Measurements from ENCODE around the gene TPSD1.
"Not testable (repeated sequence)": the region's sequence is repeated elsewhere in the genome, so short reads cannot be mapped to it uniquely, and the experiment has no call there.

TPSD1 gene

DNA sequence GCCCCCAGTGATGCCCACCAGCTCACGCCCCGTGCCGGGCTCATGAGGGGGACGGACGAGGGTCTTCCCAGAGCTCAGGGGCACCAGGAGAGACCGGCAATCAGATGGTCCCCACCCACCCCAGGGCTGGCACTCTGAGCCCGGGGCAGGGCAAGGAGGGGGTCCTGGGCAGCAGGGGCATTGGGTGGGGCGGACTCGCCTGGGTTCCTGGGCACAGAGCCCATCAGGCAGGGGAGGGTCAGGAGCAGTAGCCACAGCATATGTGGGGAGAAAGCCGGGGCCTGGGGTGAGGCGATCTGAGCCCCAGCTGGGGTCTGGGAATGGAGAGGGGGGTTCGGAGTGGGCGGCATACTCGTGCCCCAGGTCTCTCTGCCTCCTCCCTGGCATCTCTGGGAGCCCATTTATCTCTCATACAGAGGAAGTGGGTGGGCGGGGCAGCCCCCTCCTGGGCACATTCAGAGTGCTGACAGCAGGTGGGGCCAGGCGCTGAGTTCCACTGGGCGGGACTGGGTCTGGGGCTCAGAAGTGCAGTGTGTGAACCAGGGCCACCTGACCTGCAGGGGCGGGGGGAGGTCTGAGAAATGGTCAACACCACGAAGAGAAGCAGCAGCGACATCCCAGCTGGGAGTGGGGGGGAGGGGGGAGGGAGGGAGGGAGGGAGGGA lies 33.1 kb downstream of the TPSD1 start:
- DNase-seq (ENCODE audit: low spot score): no peak
- no peak for TF ChIP-seq CTCF (IDR thresholded peaks at IDR 0.05)
- H3K4me3 ChIP-seq: no peak overlapping the region
- H3K27ac ChIP-seq: no peak overlapping the region

DNA sequence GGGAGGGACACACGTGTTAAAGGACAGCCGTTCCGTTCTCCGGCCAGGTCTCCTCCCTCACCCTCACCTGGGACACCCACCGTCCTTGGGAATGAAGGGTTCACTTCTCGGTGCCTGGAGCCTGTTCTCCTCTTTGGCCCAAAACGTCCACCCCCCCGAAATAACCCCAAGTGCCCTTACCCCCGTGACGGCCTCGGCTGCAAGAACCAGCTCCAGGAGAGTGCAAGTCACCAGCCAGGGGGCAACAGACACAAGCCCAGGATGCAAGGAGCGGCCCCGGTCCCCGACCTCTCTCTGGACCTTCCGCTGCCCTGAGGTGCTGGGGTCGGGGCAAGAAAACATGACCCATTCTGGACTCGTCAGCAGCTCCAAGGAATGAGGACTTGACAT lies 33.6 kb downstream of the TPSD1 start:
- no peak for TF ChIP-seq CTCF (IDR thresholded peaks at IDR 0.05)
- Histone ChIP-seq H3K4me3 (no peak overlapping the region), H3K27ac (no peak overlapping the region)
- DNase-seq (ENCODE audit: low spot score): no peak

DNA sequence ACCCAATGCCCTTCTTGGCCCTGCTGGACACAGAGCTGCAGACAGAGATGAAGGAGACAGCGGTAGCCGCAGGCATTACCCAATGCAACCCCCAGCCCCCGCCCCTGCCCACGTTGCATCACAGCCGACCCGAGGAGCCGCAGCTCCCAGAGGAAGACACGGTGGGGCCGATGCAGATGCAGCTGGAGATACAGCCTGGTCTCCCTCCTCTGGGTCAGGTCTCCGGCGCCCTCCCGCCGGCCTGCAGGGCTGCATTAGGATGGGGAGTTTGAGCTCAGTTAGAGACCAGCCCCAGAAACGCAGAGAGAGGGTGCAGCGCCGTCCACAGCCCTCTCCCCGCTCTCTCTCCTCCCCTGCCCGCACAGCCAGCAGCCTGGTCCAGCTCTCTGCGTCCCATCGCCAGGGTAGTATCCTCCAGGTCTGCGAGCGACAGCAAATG lies 34.2 kb downstream of the TPSD1 start:
- Histone ChIP-seq H3K4me3 (no peak overlapping the region), H3K27ac (no peak overlapping the region)
- no peak for DNase-seq (ENCODE audit: low spot score)
- TF ChIP-seq CTCF (IDR thresholded peaks at IDR 0.05): no peak

DNA sequence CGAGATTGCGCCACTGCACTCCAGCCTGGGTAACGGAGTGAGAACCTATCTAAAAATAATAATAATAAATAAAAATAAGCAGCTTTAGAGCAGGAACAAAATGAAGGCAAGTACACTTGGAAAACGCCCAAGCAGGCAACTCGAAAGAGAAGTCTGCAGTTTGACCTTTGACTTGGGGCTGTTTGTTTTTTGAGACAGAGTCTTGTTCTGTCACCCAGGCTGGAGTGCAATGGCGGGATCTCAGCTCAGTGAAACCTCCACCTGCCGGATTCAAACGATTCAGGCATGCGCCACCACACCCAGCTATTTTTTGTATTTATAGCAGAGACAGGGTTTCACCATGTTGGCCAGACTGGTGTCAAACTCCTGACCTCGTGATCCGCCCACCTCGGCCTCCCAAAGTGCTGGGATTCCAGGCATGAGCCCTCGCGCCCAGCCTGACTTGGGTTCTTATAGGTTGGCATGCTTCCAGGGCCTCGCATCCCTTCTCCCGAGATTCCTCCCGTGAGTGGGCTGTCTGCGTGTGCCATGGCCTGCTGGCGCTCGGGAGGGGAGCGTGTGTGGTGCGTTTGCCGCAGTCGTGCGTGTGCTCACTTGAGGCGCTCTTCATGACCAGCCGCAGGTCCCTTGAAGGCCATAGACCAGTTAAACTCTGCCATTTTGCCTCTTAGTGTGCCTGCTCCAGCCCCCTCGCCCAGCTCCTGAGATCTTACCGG lies 35.1 kb downstream of the TPSD1 start:
- H3K27ac ChIP-seq: no peak overlapping the region
- no peak for DNase-seq (ENCODE audit: low spot score)
- no peak overlapping the region for H3K4me3 ChIP-seq
- TF ChIP-seq CTCF (IDR thresholded peaks at IDR 0.05): no peak

DNA sequence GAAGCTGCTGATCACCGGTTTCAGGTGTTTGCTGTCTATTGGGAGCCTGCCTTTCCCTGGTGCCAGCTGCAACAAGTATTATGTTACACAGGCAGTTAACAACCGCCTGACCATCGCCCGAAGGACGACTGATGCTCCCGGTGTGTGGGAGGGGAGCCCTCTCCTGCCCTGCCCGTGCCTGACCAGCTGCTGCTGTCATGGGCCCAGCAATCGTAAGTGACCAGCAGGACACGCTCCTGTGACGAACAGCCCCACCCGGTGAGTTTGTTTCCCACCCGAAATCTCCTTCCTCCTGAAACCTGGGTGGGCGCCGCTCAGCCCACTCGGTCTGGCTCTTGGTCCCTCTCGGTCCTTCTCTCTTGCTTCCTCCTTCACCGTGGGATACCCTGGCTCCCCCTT lies 35.7 kb downstream of the TPSD1 start:
- no peak for DNase-seq (ENCODE audit: low spot score)
- Histone ChIP-seq H3K27ac (no peak overlapping the region), H3K4me3 (no peak overlapping the region)
- no peak for TF ChIP-seq CTCF (IDR thresholded peaks at IDR 0.05)

DNA sequence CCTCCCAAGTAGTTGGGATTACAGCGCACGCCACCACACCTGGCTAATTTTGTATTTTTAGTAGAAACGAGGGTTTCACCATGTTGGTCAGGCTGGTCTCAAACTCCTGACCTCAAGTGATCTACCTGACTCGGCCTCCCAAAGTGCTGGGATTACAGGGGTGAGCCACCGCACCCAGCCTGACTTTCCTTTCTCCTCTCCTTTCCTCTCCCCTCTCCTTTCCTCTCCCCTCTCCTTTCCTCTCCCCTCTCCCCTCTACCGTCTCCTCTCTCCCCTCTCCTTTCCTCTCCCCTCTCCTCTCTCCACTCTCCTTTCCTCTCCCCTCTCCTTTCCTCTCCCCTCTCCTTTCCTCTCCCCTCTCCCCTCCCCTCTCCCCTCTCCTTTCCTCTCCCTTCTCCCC lies 36.3 kb downstream of the TPSD1 start:
- not testable (repeated sequence) for H3K27ac ChIP-seq; H3K4me3 ChIP-seq; DNase-seq (ENCODE audit: low spot score)

DNA sequence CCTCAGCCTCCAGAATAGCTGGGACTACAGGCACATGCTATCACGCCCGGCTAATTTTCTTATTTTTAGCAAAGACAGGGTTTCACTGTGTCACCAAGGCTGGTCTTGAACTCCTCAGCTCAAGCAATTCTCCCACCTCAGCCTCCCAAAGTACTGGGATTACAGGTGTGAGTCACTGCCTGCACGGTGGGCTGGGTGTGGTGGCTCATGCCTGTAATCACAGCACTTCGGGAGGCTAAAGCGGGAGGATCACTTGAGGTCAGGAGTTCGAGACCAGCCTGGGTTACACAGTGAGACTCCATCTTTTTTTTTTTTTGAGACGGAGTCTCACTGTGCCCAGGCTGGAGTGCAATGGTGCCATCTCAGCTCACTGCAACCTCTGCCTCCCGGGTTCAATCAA lies 36.9 kb downstream of the TPSD1 start:
- H3K4me3 ChIP-seq; H3K27ac ChIP-seq; DNase-seq (ENCODE audit: low spot score): not testable (repeated sequence)

DNA sequence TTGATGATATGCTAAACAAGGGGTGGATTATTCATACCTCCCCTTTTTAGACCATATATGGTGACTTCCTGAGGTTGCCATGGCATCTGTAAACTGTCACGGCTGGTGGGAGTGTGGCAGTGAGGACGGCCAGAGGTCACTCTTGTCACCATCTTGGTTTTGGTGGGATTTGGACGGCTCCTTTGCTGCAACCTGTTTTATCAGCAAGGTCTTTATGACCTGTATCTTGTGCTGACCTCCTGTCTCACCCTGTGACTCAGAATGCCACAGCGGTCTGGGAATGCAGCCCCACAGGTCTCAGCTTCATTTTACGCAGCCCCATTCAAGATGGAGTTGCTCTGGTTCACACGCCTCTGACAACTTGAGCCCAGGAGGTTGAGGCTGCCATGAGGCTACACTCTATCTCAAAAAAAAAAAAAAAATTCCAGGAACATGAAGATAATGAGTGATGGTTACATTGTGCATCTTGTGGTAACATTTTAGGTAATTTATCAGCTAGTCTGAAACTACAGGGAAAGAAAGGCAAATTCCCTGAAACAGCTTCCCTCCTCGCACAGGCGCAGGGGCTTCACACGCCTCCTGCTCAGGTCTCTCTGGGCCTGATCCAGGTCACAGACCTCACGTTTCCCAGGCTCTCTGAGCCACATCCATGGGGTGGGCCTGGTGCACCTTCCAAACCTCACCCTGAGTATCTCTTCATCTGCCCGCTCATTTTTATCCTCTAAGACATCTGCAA lies 38.2 kb downstream of the TPSD1 start:
- no peak for TF ChIP-seq CTCF (IDR thresholded peaks at IDR 0.05)

More for the DNA sequence above, 38.2 kb downstream of the TPSD1 start:
- DNase-seq (ENCODE audit: low spot score): no peak
- Histone ChIP-seq H3K4me3 (no peak overlapping the region), H3K27ac (no peak overlapping the region)
